ENCODE measurements around the gene METTL2B. TPM values are rescaled to one million over a fixed set of nuclear protein-coding genes. Genes with fewer than 3 reads are reported as not detected.

The METTL2B gene
- 49.4 and 62.9 TPM in 2 replicates for total RNA-seq (2014; rRNA removed; shearing (Covaris generic))
- 44.1 and 53.1 TPM in 2 replicates for polyA plus RNA-seq (2015; cell fraction: cytosol; rRNA removed)
- 52.9 and 59.8 TPM in 2 replicates for polyA plus RNA-seq (2015; cell fraction: nucleus; rRNA removed)

DNA sequence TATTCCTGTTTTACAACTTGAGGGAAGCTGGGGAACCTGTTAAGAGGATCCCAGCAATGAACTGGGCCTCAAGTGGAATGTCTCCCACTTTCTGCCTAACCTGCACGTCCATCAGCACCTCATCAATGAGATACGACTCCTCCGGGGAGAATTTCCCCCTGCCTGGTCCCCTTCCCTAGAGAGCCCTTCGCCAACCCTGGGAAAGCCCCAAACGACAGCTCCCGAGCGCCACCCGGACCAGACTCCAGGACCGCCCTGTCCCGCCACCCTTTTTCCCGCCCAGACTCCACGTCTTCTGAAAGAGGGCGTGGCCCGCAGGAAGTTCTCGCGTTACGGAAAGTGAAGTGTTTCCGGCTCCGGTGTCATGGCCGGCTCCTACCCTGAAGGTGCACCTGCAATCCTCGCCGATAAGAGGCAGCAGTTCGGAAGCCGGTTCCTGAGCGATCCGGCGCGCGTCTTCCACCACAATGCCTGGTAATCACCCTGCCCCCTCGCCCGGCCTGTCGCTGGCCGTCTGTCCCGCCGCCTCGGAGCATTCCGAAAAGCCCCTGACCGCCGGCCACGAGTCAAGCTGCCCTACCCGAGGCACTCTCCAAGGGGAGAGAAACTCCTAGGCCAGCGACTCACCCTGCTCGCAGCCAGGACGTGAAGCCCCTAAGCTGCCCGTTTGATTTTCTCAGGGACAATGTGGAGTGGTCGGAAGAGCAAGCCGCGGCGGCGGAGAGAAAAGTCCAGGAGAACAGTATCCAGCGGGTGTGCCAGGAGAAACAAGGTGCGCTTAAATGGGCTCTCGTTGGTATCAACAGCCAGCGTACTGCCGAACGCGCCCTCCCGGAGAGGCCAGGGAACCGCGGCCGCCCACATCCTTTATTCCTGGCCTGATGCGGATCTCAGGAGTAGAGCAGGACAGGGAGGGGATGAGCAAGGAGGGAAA is at the start of gene METTL2B:
TSS of gene METTL2B (plus strand) at position 347 of the 934 bp plus-strand sequence. CDS start at position 365, 18 bp downstream.
- DNase-seq (ENCODE audit: low read depth), result peak; percentile 93

DNA sequence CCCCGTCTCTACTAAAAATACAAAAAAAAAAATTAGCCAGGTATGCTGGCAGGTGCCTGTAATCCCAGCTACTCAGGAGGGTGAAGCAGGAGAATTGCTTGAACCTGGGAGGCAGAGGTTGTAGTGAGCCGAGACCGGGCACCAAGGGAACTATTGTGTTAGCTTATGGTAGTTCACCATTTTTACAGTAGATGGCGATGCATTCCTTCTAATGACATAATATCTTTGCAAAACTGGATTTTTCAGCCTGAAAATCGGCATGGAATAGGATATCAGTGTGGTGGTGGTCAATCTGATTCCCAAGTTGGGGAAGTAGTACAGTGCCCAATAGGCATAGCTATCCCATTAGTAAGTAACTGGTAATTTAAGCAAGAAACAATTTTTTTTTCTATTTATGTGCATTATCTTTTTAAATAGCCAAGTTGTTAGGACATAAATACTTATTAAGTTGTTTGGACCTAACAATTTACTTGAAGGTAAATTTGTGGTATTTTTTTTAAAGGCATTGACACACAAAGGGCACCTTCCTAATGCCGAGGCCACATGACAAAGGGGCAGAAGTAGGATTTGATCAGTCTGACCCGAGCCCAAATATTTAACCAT is 49.2 kb upstream of the METTL2B start:
- DNase-seq (ENCODE audit: low read depth), result peak; percentile 49

GRCh38 chr7:128430207-128430606 is 46.3 kb upstream of the METTL2B start:
- no peak for DNase-seq (ENCODE audit: low read depth)

DNA sequence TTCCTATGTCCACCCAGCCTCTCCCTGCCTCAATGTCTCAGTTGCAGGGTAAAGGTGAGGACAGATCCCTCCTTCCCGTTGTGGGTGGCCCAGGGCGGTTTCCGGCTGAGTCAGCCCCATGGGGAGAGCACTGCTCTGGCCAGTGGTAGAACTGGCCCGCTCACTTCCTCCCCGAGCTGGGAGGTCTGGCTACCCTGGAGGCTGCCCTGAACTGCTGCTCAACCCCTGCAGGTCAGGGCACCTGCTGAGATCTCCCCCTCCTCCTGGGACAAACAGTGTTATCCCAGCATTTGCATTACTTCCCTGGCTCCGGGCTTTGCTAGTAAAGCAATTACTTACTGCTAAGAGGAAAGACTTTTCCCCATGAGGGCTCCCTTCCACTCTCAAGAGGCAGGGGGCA is 45.3 kb upstream of the METTL2B start:
- DNase-seq (ENCODE audit: low read depth), result peak; percentile 32

DNA sequence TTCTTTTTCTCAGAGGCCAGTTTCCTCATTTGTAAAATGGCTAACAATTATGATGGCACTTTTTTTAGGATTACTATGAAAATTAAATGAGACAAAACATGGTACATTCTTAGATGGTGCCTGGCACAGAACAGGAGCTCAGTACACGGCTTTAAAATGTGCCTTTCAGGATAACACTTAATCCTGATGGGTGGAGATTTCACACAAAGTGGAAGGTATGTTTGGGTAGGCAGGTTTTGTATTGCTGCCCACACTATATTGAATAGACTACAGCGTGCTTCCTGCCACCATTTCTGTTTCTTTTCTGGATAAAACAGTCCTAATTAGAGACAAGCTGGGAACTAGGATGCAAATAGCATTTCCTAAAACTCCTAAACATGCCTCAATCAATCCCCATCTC is 44.8 kb upstream of the METTL2B start:
- DNase-seq (ENCODE audit: low read depth), result no peak

DNA sequence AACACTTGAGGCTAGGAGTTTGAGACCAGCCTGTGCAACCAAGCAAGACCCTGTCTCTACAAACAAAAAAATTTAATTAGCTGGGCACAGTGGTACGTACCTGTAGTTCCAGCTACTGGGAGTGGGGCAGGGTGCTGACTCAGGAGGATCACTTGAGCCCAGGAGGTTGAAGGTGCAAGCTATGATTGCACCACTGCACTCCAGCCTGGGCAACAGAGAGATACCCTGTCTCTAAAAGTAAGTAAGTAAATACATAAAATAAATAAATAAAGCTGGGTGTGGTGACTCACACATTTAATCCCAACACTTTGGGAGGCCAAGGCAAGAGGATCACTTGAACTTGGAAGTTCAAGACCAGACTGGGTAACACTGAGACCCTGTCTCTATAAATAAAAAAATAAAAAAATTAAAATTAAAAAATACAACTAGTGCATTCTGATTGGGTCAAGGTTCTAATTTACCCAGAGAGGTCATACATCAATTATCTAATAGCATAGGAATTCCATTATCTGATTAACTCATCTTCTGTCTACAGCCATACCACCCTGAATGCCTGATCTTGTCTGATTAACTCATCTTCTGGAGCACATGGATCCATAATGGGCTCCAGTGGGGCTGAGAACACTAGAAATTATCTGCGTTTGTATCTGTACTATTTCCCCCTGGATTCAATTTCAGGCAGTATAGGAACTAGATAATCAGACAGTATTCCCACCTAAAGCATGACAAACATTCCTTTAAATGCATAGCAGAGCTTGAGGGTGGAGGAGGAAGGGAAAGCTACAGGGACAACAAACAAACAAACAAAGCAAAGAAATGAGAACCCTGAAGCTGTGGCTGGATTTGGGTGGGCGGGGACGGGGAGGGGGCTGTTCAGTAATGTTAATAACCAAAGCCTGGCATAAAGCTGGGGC is 41.9 kb upstream of the METTL2B start:
- DNase-seq (ENCODE audit: low read depth), result no peak

DNA sequence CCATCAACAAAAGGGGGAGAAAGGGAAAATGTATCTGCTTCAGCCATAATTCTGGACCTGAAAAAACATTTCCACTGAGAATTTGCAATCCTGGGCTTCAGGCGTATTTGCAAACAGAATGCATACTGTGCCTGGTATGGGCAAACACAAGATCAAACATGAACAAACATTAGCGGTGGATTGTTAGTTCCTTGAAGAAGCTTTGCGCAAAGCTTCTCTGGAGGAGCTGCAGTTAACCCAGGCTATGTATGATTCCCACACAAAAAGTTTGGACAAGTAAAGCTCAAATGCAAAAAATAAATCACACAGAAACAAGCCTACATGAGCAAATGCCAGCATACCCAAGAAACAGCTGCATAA is 41.2 kb upstream of the METTL2B start:
- no peak for DNase-seq (ENCODE audit: low read depth)

DNA sequence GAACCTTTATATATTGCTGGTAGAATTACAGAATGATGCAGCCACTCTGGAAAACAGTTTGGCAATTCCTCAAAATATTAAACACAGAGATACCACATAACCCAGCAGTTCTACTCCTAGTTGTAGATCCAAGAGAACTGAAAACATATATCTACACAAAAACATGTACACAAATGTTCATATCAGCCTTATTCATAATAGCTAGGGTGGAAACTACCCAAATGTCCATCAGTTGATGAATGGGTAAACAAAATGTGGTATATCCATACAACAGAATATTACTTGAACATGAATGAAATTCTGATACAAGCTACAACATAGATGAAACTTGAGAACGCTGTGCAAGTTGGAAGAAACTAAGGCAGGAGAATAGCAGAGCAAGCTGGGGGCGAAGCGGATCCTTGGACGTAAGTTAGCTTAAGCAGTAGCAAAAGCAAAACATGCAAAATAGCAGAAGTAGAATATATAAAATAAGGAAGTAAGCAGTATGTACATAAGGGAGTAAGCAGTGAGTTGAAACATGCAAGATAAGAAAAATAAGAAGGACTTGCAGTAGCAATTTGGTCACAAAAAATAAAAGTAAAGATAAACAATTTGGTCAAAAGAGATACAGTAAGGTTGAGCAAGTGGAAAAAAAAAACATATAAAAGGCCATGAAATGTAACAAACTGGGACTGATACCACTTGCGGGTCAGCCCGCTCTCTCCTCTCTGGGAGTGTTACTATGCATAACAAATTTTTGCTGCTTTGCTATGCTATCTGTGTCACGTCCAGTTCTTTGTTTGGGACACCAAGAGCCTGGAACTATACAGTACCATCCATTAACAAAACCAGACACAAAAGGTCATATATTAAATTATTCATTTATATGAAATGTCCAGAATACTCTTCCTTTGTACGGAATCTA is 38.9 kb upstream of the METTL2B start:
- no peak for DNase-seq (ENCODE audit: low read depth)

DNA sequence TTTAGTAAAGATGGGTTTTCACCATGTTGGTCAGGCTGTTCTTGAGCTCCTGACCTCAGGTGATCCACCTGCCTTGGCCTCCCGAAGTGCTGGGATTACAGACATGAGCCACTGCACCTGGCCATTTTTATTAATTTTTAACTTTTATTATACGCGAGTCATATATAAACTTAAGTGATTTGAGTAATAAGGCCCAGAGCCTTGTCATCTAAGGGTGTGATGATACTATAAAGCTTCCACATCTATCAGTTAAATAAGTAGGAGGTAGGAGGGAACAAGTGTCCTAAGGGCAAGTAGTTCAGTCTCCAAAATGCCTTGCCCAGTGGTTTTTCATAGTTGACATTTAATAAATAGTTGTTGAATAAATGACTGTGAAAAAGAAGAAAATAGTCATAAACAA is 34.2 kb upstream of the METTL2B start:
- no peak for DNase-seq (ENCODE audit: low read depth)

DNA sequence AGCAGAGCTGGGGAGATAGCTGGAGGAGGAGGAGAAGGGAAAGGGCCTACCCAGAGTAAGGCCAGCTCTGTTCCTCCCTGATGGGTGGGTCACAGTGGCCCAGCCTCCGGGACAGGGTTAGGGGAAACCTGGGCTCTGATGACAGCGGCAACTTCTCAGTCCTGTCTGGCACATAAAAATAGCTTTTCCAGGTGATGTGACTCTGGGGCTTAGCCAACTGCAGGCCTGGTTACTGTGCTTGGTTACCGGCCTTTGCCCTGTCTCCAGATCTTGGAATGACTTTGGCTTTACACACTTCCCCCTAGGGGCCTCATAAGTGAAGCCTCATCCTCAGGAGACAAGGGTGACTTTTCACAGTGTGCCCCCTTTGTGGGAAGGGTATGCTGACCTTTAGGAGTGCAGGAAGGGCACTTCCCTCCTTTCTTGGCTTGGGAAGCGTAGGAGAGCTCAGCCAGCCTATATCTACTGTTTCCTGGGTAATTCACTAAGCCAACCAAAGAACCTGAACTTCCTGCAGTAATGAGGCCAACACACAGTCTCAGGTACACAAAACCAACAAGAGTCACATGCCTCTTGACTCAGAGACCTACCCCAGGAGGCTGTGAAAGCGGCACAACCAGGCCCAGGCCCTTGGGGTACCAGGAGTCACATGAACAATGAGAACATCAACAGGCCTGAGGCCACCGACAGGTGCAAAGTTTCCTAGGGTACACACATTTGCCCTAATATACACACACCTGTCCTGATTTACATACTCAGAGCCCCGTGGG is 32.5 kb upstream of the METTL2B start:
- DNase-seq (ENCODE audit: low read depth), result no peak

GRCh38 chr7:128446306-128446705 is 30.2 kb upstream of the METTL2B start:
- DNase-seq (ENCODE audit: low read depth), result no peak

DNA sequence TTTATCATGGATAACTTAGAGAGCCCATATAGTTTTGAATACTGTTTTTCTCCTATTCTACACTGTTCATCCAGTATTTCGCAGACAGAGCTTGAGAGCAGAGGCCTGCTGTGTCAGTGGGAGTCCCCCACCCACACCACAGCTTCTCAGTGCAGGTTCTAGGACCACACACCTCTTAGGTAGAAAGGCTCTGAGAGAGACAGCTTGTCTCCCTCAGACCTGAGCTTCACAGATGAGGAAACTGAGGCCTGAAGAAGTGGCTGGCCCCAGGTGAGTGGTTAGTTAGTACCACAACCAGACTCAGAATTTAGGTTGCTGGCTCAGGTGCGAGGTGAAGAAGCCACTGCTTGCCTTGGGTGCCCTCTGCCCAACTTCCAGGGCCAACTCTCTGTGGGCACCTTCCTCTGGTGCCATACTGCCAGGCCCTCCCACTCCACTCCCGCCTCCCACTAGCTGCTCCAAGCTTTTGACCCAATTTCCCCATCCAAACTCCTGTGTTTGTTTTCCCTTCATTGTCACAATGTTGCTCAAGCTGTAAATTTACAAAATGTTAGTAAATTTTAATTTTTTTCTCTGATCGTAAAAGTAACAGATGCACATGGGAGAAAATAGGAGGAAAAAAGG is 28.5 kb upstream of the METTL2B start:
- no peak for DNase-seq (ENCODE audit: low read depth)

DNA sequence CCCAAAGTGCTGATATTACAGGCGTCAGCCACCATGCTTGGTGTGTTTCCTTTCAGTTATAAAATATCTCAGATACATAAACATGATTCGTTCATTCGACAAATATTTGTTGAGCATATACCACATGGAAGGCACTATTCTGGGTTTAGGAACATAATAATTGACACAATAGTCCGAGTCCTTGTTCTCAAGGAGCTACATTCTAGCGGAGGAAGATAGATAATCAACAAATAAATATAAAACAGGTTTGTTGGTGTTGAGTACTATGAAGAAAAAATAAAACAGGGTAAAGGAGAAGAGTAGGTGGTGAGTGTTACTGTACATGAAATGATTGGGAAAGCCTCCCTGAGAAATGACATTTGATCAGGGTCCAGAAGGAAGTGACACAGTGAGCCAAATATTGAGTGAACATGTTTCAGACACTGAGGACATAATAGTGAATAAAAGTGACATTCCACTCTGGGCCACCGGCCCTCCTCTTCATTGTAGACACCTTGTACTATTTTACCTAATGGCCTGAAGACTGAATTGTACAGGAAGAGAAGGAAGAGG is 27.7 kb upstream of the METTL2B start:
- DNase-seq (ENCODE audit: low read depth), result no peak

DNA sequence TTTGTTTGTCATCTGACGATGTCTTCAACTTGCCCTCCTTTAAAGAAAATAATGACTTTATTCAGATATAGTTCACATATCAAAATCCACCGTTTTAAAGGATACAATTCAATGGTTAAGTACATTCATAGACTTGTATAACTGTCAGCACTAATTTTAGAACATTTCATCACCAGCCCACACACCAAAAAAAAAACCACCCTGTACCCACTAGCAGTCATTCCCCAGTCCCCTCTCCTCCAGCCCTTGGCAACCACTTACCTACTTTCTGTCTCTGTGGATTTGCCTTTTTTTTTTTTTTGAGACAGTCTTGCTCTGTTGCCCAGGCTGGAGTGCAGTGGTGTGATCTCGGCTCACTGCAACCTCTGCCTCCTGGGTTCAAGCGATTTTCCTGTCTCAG is 26.1 kb upstream of the METTL2B start:
- no peak for DNase-seq (ENCODE audit: low read depth)

DNA sequence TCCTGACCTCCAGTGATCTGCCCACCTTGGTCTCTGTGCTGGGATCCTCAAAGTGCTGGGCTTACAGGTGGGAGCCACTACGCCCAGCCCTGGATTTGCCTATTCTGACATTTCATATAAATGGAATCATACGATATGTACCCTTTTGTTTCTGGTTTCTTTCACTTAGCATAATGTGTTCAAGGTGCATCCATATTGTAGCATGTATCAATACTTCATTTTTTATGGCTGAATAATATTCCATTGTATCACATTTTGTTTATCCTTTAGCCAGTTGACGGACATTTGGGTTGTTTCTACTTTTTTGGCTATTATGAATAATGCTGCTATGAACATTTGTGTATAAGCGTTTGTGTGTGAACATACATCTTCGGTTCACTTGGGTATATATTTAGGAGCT is 25.6 kb upstream of the METTL2B start:
- DNase-seq (ENCODE audit: low read depth), result no peak

GRCh38 chr7:128452552-128452951 is 24.0 kb upstream of the METTL2B start:
- no peak for DNase-seq (ENCODE audit: low read depth)

DNA sequence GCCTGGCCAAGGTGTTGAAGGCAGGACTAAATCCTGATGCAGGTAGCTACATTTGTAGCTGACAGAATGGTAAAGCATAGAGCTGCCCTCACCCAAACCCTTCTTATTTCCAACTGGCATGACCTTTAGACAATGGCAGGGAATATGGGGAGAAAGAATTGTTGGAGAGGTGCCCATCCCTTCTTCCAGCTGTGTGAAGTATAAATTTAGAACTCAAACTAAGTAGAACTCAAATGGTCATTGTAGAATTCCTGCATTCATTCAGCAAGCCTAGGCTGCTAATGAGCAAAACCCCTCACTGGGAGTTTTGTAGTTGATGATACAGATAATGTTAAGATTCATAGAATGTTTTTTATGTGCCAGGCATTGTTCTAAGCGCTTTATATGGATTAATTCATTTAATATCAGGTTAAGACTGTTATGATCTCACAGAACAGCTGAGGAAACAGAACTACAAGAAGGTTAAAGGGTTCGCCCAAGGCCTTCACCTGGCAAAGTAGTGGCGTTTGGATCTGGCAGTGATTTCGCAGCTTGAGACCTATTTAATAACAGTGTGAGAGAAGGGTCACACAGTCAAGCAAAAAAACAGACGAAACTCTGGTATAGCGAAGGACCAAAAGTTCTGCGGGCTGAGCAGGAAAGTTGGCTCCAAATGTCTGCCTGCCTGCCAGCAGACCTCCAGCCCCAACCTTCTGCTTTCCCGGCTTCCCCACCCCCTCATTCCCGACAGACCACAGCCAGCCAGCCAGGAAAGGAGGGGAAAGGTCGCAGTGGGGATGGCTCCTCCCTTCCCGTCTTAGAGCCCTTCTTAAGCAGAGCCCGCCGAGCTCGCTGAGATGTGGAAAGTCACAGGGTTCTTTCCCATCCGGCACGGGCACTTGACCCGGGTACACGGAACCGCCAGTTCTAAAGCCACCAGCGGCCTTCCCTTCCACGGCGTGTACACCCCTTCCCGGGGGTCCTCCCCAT is 22.4 kb upstream of the METTL2B start:
- DNase-seq (ENCODE audit: low read depth), result no peak
